Activated gamma-delta T cell treated with anti-CD3 and anti-CD28 coated beads, Interleukin-2, amount 50 U/mL, for 16 hours (primary cell): ENCODE data around the gene FGF3.

Experiments
- DNase-seq: peaks from one replicate; pipeline ENCODE4 v3.0.0-alpha.2; 2020; ENCODE audit warnings: low read depth

FGF3 gene

DNA sequence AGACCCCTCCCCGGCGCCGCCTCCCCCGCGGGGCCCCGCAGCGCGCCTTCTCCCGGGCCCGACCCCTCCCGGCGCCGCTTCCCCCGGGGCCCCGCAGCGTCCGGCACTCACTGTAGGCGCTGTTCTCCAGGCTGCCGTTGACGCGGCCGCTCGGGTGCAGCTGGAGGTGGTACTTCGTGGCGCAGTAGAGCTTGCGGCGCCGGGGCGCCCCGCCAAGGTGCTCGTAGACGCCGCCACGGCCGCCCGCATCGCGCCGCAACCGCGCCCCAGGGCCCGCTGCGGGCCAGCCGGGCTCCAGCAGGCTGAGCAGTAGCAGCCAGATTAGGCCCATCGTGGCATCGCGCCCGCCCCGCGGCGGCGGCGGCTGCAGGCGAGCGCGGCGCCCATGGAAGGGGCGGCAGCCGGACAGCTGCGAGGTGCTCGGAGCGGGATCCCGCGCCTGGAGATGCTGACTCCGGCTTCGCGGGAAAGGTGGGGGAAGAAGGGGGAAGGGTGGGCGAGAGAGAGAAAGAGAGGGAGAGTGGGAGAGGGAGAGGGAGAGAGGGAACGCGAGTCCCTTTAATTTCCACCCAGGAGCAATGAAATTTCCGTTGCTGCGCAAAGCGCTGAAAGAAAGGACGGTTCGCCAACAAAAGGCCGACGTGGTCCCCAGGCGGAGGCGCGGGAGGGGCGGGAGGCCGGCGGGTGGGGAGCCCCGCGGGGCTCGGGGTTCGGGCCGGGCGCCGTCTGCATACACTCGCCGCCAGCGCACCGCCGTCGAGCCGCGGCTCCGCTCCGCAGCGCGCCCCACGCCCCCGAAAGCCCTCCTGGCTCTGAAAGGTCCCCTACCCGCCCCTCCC, at the start of gene FGF3:
TSS of gene FGF3 (minus strand) at position 814 of the 839 bp plus-strand sequence. CDS start at position 331, 483 bp downstream.
- no peak for DNase-seq

DNA sequence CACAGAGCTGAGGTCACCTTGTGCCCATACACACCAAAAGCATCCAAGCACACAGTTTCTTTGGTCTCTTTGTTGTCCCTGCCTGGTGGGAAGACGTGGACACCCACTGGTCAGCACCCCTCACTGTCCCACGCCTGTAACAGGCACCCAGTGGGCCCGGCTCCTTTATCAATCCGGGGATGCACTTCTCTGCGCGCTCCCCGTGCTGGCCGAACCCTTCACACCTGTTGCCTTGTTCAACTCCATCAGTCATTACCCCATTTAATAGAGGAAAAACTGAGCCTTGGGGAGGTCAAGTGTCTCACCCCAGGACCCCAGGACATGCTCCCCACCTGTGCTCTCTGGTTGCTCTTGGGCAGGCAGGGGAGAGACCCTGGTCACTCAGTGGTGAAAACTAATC, 49.7 kb upstream of the FGF3 start:
- DNase-seq, result no peak

DNA sequence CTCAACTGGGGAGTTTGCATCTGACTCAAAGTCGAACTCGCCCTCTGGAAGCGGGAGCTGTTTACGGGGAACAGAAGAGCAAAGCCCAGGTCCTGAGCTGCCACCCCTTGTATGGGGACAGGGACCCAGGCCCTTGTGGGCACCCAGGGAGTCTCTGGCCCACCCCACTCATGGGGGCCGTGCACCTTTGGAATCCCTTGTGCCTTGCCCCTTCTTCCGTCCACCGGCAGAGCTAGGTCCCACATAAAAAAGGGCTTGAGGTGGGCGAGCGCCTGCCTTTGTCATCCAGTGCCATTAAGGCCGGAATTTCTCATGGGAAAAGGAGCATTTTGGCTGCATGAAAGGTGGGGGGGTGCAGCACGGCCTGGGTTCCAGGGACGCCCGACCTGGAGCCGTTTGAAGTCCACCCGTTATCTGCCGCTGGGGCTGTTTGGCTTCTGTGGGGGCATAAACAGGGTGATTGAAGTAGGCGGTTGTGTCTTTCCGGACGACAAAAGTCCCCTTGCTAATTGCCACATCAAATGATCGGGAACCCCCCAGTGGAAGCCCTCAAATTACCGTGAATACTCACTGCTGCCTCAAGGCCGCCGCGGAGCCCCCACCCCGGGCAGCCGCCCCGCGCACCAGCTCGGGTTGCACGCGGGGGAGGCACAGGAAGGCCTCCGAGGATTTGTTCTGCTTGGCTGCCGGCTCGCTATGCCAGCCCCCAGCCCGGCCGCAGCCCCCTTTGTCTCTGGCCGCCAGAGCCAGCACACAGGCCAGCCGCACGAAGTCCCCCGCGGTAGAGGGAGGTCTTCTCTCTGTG, 49.0 kb upstream of the FGF3 start:
- no peak for DNase-seq

DNA sequence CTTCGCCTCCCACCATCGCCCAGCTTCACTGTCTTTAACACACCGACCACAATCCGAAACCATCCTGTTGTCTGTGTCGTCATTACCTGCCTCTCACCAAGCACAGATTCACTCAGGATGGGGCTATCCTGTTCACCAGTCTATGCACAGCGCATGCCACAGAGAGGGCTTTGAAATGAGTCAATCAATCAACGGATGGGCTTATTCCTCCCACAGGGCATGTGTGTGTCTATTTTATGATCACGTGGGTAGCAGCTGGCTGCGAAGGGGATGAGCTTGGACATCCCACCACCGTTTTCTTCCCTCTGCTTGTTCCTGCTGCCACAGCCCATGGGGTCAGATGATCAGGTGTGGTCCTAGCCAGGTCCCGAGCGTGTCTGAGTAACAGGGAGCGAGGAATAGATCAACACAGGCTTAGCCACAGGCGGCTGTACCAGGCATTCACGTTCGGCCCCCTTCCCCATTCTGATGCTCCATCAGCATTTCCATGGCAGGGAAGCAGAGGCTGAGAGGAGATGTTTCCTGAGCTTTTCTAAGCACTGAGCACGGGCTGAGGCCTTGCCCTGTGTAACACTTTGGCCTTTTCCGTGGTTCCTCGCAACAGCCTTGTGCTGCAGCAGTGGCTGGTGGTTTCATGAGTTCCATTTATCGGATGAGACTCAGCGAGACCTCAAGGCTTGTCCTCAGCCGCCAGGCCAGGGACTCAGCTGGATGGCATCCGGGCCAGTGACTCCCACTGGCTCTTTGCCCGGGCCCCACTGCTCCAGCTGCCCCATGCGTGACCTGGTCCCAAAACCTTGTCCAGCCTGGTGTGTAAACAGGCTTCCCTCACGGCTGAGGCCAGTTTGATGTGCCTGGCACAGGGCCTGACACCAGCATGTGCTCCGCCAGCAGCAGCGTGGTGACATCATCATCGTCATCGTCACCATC, 48.1 kb upstream of the FGF3 start:
- no peak for DNase-seq

DNA sequence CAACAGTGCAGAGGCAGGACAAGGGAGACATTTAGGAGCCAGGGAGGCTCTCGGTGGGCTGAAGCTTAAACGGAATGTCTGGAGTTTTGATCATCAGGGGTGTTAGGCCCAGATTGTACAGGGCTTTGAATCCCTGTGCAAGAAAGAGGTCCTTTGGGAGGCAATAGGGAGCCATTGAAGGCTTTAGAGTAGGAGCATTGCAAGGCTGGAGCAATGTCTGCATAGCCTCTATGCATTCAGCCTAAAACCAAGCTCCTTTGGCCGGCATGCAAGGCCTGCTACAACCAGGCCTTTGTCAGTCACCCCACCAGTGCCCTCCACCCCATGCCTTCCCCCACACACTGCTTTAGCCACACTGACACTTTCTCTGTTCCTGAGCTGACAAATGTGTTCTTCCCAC, 47.4 kb upstream of the FGF3 start:
- no peak for DNase-seq

DNA sequence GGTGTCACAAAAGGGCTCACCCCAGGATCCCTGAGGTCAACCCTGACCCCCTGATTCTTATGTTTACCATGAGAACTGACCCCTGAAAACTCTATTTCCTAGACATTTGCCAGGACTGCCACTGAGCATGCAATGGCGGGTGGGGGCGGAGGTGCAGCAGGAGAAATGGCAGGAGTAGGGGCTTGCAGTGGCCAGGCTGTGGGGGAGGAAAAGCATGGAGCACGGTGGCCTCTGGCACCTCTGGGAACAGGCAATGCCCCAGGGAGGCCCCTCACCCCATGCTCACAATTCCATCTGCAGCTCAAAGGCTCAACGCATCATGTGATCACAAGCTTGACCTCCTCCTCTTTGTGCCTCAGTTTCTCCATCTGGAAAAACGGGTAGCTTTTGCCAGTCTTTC, 46.5 kb upstream of the FGF3 start:
- DNase-seq, result no peak

DNA sequence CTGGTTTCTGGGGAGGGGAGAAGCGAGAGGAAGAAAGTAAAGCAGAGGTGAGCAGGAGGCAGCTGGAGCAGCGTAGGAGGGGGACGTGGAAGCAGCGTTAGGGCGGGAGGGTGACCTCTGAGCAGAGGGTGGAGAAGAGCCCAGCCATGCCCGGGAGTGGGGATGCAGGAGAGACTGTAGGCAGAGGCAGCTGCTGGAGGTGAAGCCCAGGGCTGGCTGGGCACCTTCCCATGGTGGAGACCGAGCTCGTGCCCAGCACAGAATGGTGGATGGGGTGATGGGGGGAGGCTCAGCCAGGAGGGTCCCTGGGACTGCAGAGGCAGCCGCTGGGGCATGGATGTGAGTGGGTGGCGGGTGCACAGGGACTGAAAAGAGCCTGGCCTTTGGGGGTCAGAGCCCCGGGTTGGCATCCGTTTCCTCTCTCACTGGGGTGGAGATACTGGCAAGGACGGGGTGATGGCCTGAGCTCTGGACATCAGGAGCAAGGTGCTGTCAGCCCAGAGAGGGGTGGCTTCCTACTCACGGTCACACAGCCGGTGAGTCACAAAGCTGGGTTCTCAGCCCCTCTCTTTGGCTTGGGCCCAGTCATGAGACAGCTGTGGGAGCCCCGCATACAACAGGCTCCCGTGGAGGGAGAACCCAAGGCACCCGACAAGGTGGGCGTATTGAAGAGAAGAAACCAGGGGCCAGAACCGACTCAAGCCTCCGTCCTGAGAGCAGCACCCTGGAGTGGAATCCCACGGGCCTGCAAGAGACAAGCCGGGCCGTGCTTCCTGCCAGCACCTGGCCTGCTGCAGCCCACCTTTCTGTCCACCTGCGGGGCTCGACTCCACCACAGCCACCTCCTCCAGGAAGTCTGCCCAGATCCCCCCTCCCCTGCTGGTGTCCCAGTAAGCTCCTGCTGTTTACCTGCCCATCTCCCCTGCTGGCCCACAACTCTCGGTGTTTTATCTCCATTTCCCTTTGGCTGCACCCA, 45.8 kb upstream of the FGF3 start:
- no peak for DNase-seq

DNA sequence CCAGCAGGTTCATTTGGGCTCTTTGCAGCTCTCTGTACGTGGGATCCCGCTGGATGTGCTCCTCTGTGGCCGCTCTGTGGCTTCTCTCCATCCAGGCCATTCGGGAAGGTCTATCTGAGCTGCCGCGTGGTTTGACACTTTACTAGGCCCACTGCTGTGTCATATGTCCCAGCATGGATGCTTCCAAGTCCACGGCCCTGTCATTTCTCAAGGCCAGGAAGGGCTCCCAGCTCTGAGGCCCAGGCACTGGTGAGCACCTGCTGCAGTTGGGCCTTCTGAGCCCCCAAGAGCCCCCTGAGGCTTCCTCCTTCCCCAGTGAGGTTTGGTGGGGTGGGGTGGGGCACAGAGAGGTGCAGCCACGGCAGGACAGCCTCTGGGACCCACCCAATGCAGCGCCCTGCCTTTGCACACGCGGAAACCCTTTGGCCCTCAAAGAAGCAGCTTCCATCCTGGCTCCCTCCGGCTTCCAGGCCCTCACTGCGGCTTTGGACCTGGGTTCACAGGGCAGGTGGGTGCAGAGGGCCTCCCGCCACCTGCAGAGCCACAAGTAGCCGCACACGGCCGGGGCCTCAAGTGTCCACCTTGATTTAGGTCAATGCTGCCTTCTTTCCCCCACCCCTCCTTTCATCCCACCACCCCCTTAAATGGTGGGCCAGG, 44.5 kb upstream of the FGF3 start:
- DNase-seq, result no peak

DNA sequence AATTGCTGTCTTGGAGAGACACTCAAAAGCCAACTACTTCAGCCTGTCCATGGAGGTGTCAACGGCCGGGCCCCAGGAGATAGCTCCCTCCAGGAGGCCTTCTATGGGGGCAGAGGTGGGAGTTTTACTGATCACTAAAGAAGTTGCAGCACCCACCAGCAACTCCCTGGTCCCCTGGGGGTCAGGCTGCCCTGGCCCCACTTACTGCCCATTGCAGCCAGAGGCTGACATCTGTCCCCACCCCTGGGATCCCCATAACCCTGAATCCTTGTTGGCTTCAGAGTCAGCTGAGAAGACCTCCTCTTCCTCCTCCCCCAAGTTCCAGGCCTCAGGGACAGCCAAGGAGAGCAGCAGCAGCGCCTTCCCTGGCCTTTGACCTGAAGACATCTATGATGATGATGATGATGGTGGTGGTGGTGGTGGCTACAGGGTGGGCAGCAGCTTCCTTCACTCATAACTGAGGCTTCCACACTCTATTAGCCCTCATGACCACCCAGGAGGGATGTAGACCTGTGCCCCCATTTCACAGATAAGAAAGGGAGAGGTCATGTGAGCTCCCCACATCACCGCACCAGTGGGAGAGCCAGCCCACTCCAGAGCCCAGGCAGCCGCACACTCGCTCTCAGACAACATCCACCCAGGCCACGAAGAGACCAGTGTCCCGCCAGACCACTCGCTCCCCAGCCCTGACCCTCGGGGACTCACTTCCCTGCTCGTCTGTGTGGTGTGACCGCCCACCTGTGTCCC, 43.8 kb upstream of the FGF3 start:
- DNase-seq, result no peak

DNA sequence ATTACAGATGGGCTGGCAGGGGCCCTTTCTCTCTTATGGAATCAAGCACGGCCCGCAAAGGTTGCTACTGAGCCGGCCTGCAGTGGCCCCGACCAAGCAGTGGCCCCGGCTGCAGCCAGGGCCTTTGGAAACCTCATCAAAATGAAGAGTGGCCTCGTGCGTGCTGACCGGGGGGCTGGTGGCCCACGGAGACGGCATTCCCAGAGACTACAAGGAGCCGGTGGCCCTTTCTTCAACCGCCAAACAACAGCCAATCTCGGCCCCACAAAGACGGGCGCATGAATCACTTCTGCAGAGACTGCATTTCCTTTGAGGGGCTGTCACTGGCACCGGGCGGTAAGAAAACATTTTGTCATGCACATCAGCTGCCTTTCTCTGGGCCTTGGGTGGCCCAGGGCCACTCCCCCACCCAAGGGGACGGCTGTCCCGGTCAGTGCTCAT, 43.1 kb upstream of the FGF3 start:
- no peak for DNase-seq

DNA sequence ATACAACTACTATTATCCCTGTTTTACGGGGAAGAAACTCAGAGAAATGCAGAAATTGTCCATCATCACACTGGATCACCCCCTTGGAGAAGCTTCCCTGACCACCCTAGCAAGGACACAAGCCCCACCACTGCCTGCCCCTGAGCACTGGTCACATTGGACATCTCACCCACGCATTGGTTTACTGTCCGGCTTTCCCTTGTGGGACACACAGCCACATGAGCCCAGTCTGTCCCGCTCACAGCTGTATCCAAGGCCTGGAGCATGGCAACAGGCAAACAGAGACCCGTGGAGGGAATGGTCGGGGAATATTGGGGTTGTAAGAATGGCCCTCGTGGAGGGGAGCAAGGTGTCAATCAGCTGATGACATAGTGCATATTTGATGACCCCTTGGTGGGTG, 42.7 kb upstream of the FGF3 start:
- no peak for DNase-seq

DNA sequence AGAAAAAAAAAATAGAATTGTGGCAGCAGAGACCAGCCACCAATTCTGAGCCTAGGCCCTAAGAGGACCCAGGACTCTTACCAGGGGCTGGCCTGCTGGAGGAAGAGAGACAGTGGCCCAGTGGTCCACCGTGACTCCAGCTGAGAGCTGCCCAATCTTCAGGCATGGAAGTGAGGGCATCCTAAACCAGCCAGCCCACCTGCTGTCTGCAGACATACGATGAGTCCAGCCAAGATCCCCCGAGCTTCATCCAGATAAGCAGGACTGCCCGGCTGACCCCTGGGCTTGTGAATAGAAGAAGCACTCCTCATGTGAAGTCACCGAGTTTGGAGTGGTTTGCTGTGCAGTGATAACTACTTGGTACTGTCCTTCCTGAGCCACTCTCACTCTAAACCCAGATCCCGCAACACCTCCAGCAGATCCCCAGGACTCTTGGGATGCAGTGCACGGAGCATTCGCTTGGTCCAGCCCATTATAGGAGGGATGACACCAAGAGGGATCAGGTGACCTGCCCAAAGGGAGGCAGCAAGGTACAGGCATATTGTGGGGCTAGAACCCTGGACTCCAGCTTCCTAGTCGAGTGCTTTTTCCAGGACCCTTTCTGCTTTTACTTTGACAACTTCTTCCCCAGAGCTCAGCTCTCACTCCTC, 41.7 kb upstream of the FGF3 start:
- DNase-seq, result no peak

DNA sequence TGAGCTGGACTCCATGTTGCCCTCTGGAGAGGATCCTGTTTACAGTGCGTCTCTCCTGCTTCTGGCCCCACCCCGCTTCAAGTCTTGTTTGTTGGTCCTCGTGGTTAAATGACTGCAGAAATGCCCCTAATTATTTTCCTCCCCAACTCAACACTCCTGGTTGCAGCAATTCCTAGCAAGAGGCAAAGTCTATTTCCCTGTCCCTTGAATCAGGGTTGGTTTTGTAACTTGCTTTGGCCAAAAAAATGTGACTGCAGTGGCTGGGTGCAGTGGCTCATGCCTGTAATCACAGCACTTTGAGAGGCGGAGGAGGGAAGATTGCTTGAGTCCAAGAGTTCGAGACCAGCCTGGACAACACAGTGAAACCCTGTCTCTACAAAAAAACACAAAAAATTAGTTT, 41.0 kb upstream of the FGF3 start:
- DNase-seq, result no peak

DNA sequence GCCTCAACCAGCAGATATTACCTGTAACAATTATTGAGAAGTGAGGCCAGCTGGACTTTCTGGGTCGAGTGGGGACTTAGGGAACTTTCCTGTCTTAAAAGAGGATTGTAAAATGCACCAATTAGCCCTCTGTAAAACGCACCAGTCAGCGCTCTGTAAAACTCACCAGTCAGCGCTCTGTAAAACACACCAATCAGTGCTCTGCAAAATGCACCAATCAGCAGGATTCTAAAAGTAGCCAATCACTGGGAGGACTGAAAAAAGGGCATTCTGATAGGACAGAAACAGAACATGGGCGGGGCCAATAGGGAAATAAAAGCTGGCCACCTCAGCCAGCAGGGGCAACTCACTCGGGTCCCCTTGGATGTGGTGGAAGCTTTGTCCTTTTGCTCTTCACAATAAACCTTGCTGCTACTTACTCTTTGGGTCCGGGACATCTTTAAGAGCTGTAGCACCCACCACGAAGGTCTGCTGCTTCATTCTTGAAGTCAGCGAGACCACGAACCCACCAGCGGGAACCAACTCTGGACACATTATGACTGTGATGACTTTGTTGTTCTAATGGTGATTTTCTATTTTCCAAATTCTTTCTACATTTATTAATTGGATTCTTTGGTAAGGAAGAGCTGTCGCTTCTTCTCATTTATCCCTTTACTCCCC, 40.2 kb upstream of the FGF3 start:
- no peak for DNase-seq

DNA sequence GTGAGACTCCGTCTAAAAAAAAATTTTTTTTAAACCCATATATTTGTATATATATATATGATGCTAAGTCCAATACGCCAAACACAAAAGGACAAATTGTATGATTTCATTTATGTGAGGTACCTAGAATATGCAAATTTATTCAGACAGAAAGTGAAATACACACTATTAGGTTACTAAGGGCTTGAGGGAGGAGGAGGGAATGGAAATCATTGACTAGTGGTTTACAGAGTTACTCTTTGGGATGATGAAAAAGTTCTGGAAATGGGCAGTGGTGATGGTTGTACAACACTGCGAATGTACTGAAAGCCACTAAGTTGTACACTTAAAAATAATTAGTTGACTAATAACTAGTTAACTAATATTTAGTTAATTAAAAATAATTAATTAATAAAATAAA, 36.2 kb upstream of the FGF3 start:
- DNase-seq, result no peak

DNA sequence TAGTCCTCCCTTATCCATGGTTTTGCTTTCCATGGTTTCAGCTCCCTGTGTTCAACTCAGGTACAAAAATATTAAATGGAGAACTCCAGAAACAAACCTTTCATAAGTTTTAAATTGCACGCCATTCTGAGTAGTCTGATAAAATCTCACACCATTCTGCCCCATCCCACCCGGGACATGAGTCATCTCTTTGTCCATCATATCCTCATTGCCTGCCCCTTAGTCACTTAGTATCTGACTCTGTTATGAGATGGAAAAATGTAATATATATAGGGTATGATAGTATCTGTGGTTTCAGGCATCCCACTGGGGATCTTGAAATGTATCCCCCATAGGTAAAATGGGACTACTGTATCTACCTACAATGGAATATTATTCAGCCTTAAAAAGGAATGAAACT, 35.5 kb upstream of the FGF3 start:
- DNase-seq, result no peak

DNA sequence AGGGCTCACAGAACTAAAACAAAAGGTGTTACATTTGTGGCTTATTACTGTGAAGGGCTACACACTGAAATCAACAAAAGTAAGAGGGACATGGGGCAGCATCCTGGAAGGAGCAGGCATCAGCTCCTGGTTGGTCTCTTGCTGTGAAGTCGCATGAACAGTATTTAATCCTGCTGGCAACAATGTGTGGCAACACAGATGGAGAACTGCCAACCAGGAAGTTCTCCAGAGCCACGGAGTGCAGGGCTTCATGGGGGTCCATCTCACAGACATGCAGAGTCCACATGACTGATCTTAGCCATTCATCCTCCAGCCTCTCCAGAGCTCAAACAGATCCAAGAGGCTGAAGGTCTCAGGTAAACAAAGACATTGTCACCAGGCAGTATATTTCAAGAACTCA, 32.8 kb upstream of the FGF3 start:
- no peak for DNase-seq

DNA sequence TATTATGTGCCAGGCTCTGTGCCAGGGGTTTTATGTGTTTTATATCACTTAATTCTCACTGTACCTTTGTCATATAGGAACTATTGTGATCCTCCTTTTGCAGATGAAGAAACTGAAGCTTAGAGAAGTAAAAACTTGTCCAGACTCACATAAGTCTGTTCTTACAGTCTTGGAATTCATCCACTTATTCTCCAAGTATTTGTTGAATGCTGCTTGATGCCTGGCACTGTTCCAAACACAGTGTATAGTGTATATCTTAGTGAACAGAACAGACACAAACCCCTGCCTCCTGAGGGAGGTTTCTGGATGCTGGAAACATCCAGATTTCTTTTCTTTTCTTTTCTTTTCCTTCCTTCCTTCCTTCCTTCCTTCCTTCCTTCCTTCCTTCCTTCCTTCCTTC, 29.0 kb upstream of the FGF3 start:
- no peak for DNase-seq

DNA sequence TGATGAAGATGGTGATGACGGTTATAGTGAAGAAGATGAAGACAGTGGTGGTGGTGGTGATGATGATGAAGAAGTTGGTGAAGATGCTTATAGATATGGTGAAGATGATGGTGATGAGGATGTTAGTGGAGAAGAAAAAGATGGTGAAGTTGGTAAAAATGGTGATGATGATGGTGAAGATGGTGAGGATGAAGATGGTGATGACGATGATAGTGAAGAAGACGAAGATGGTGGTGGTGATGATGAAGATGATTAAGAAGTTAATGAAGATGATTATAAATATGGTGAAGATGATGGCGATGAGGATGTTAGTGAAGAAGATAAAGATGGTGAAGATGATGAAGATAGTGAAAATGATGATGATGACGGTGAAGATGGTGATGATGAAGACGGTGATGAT, 25.2 kb upstream of the FGF3 start:
- DNase-seq, result no peak
